HG03175 (cell line): ENCODE results near the gene CMTM5.

Experiments
- ATAC-seq: cut with Tn5 transposase; IDR thresholded peaks from one replicate; pipeline ENCODE4 v1.9.1; 2021; ENCODE audit warnings: mild to moderate bottlenecking, moderate library complexity; ENCODE audit not compliant: unreplicated experiment

The CMTM5 gene

GRCh38 chr14:23357261-23357660 is 19.6 kb upstream of the CMTM5 start:
- no peak for ATAC-seq

- no peak for ATAC-seq
Observed at GRCh38 chr14:23358042-23358441, 18.8 kb upstream of the CMTM5 start.

GRCh38 chr14:23358553-23359166 is 18.2 kb upstream of the CMTM5 start:
- no peak for ATAC-seq

- no peak for ATAC-seq
Observed at GRCh38 chr14:23359167-23359626, 17.6 kb upstream of the CMTM5 start.

GRCh38 chr14:23359722-23360447 is 17.0 kb upstream of the CMTM5 start:
- ATAC-seq = no peak

- ATAC-seq = no peak
Observed at GRCh38 chr14:23360496-23360895, 16.4 kb upstream of the CMTM5 start.

- ATAC-seq = no peak
Observed at GRCh38 chr14:23361320-23361719, 15.5 kb upstream of the CMTM5 start.

GRCh38 chr14:23361763-23362162 is 15.1 kb upstream of the CMTM5 start:
- no peak for ATAC-seq

- no peak for ATAC-seq
Observed at GRCh38 chr14:23362200-23362599, 14.6 kb upstream of the CMTM5 start.

DNA sequence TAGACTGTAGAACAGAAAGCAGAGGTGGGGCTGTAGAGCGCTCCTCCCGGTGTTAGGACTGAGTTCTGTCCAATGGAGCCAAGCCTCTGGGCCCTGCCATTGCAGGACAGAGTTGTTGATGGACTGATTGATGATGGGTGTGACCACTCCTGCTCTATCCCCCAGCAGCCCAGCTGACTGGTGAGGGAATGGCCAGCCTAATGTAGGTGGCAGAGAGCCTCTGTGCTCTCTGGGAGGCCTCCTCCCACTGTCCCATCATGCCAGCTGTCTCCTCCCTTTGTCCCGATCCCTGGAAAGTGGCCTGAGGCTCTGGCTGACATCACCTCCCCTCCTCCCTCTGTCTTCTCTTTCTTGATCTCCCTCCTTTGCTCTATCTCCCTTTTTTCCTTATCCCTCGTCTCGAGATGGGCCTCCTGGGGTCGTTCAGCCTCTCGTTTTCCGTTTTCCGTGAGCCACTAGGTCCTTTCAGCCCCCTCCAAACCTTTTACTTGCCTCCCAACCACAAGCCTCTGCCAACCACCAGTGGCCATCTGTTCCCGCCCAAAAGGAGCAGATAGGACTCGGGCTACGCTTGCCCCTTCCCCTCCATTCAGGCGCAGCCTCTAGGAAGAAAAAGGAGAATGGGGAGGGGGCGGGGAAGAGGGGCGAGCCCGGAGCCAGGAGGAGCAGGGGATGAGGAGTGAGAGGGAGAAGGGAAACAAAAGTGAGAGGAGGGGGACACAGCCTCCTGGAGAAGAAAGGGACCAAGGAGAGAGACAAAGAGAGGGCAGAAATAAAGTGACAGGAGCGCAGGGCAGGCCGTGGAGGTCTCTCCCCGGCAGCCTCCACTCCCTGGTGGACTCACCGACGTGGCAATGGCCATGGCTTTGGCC is 12.4 kb upstream of the CMTM5 start:
- ATAC-seq = no peak

DNA sequence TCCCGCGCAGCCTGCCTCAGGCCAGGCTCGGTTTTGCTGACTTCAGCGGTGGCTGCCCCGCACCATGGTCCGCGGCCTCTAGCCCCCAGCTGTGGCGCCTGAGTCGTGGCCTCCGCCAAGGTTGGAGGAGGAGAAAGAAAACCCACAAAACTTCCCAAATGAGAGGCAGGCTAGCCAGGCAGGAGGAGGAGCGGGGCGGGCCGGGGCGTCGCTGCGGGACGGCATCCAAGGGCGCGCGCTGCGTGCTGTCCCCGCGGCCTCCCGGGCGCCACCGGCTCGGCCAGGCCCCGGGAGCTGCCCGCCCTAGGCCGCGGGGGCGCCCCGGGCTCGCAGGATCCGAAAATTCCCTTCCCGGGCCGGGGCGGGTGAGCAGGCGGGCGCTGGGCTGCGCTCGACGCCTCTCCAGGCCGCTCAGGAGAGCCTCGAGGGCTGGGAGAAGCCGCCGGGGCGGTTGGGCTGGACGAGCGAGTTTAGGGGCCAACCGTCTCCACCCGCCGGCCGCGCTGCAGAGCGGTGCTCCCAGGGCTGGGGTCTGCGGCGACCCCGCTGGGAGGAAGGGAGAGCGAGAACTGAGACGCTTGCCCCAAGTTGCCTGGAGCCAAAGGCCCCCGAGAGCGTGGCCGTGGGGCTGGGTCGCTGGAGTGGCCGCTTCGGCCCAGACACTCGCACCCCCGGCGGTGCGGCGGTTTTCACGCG is 11.7 kb upstream of the CMTM5 start, which contains the start of gene EFS:
Gene EFS, minus strand, starts transcription at position 137 of the 696 bp plus-strand sequence. CDS start 147 bp downstream, outside the sequence.
- ATAC-seq = no peak

DNA sequence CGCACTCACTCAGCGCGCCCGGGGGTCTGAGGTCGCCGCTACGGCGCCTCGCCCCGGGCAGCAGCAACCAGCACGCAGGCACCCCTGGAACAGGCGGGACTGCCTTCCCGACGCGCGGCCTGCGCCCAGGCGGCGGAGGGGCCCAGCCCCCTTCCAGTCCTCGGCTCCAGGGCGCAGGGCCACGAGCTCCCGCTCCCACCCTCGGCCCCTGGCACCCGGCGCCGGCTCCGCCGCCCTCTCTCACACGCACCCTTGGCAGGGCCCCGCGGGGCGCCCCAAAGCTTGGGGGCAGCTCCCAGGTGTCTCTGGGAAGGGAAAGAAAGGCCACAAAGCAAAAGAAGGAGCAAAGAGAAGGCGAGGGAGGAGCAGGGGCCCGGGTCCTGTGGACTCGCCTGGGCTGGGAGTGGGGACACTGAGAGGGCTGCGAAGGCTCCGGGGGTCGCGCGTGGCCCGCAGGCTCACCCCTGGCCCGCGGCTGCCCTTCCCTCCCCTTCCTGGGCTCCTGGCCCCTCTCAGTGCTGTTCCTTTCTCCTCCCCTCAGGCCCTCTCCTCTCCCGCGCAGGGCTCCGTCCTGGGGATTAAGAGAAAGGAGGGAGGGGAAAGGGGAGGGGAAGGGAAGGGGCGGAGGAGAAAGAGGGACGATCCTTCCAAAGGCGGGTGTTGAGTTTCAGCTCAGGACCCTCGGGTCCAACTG is 11.0 kb upstream of the CMTM5 start:
- no peak for ATAC-seq

GRCh38 chr14:23366426-23366921 is 10.4 kb upstream of the CMTM5 start:
- ATAC-seq = no peak

DNA sequence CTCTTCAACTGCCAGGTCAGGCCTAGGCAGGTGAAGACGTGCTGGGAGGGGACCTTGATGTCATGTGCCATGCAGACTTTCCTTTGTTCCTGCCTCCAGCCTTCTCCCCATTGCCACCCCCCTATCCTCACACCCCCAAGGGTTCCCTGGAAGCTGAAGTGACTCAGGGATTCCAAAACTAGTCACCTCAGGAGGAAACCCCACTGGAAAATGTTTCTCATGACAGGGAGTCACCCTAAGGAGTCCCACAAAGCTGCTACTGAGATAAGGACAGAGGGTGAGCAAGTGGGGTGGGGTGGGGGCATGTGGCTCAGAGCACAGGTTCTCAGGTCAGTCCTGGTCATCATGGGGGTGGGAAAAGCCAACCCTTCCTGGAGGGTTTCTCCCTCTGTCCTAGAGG is 6.6 kb upstream of the CMTM5 start:
- no peak for ATAC-seq

DNA sequence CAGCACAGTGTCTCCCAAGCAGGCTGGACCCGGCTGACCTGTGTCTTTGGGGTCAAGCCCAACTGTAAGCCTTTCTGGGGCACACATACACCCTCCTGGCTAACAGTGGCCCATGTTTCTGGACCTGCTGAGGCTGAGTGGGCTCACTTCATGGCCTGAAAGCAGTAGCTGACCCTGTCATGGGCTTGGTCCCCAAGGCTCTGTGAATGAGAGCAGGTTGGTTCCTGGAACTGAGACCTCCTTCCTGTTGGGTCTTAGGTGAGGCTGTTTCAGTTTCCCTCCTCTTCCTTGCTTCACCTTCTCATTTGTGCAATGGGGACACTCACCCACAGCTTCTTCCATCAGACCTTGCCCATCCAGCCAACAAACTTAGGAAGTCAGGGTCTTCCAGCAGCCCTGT is 5.0 kb upstream of the CMTM5 start:
- no peak for ATAC-seq

GRCh38 chr14:23372509-23372908 is 4.3 kb upstream of the CMTM5 start, which contains the start of gene IL25:
Gene IL25 (plus strand): TSS chr14:23372809.
- ATAC-seq = no peak

- no peak for ATAC-seq
Observed at GRCh38 chr14:23373041-23373440, 3.8 kb upstream of the CMTM5 start.

- ATAC-seq = no peak
Observed at GRCh38 chr14:23375527-23376251, 1.2 kb upstream of the CMTM5 start.

- no peak for ATAC-seq
Observed at GRCh38 chr14:23377198-23377550, 328 bp downstream of the CMTM5 start.
